Muscle of leg (tissue), 11 donors: ENCODE measurements around the gene TMIGD3. TPM values are rescaled to one million over a fixed set of nuclear protein-coding genes. Genes with fewer than 3 reads are reported as not detected.

ENCODE experiments used
- DNase-seq: peaks from one replicate; pipeline ENCODE4 v3.0.0; 2013
- H3K27ac ChIP-seq: one replicate; pipeline ENCODE4 v1.5.1; 2013; ENCODE audit warnings: mild to moderate bottlenecking, low read length, control low read depth
- H3K27me3 ChIP-seq: one replicate; pipeline ENCODE4 v1.6.1; 2013; ENCODE audit warnings: low read length; ENCODE audit not compliant: control insufficient read depth, insufficient read depth
- H3K36me3 ChIP-seq: one replicate; pipeline ENCODE4 v1.6.1; 2013; ENCODE audit warnings: low read length; ENCODE audit not compliant: control insufficient read depth, insufficient read depth
- H3K4me1 ChIP-seq: one replicate; pipeline ENCODE4 v1.6.1; 2013; ENCODE audit warnings: low read length; ENCODE audit not compliant: control insufficient read depth, insufficient read depth
- H3K4me3 ChIP-seq: one replicate; pipeline ENCODE4 v1.5.1; 2013; ENCODE audit warnings: low read length, control low read depth
- H3K9me3 ChIP-seq: replicated peaks from 2 replicates; pipeline ENCODE4 v1.6.1; 2013; ENCODE audit warnings: low read depth, low read length; ENCODE audit not compliant: control insufficient read depth
- WGBS: methylation state at CpG from one replicate; pipeline ENCODE4 v1.1.5; 2013; ENCODE audit warnings: missing lambda C conversion rate; ENCODE audit not compliant: insufficient coverage; 5-methylcytosine and 5-hydroxymethylcytosine counted together
- polyA plus RNA-seq, 8 donors: library from polyadenylated mRNA; unstranded; fragments of 120-200 nt; gene quantifications; one replicate each; pipeline versions ENCODE4 v1.2.1 to v1.2.3, GENCODE V29; 2013; ENCODE audit warnings: inconsistent platforms in 1 of 8, low replicate concordance in 1 of 8; ENCODE audit not compliant: insufficient read length in 8 of 8, insufficient read depth in 1 of 8
- total RNA-seq: library from RNA; stranded (reverse); fragments of 120-200 nt; gene quantifications from one replicate; pipeline ENCODE4 v1.2.4, GENCODE V29; 2013

The TMIGD3 gene
- total and polyA plus RNA-seq, 9 donors, result 0.22 to 1.1 (median 0.66) TPM

DNA sequence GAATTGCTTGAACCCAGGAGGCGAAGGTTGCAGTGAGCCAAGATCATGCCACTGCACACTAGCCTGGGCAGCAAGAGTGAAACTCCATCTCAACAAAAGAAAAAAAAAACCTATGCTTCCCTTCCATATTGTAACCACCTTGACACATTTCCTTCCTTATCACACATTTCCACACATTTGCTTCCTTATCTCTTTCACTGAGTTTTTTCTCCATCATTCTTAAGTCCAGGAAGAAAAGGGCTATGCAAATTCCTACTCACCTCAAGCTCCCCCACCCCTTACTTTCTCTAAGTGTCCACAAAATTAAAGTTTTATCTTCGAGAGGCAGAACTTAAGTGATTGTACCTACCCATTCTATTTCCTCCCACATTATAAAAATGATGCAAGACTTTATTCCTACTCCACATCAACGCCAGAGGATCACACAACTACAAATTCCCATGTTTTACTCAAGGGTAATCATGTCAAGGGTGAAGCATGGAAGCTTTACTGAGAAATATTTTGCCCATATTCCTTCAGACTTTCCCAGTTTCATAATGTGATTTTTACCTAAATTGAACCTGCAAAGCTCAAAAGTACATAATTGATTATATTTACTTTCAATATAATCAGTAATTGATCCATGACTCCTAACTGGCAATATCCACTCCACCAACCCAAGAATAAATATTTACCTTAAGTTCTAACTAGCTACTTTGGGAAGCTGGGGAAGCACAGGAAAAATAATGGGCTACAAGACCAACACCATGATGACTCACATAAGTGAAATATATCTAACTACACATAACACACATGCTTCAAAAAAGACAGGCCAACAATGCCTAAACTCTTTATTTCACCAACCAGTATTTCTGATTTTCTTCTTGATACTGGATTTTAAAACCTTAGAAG, 63.7 kb downstream of the TMIGD3 start:
- Histone ChIP-seq H3K4me3 (no peak overlapping the region), H3K9me3 (no peaks in the 10 kb centered on the region), H3K4me1 (no peaks in the 10 kb centered on the region), H3K27me3 (no peaks in the 10 kb centered on the region), H3K27ac (no peak overlapping the region), H3K36me3 (peaks cover 53% of the 10 kb centered on the region)
- 70% methylated on average over 2 of the region's 3 CpGs for WGBS
- no peak for DNase-seq

DNA sequence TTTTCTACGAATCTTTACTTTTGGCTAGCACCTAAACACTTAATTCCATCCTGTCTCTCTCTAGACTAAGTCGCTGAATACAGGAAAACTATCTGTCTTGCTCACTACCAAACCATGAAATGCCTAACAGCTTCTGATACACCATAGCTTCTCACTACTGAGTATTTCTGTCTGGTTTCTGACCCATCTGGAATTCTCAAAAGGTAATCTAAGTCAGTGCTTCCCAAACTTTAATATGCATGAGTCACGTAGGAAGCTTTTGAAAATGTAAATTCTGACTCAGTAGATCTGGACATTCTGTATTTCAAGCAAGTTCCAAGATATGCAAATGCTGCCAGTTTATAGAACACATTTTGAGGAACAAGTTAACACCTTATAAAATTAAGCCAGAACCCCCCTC, 66.7 kb downstream of the TMIGD3 start:
- H3K27ac ChIP-seq, result no peak overlapping the region
- H3K4me1 ChIP-seq, result no peaks in the 10 kb centered on the region
- 80% methylated on average over 1 of the region's 3 CpGs for WGBS
- H3K36me3 ChIP-seq, result peaks cover 24% of the 10 kb centered on the region
- H3K27me3 ChIP-seq, result no peaks in the 10 kb centered on the region
- no peak for DNase-seq
- H3K4me3 ChIP-seq, result no peak overlapping the region
- H3K9me3 ChIP-seq, result no peaks in the 10 kb centered on the region

Other genes starting within 250 kb of the TMIGD3 start
- not detected for gene CHIA, start 212.8 kb downstream of the TMIGD3 start, total RNA-seq
- gene CHIA, start 212.8 kb downstream of the TMIGD3 start, polyA plus RNA-seq, result not detected
- 1.5 TPM for gene OVGP1, start 75.9 kb downstream of the TMIGD3 start, total RNA-seq
- gene OVGP1, start 75.9 kb downstream of the TMIGD3 start, polyA plus RNA-seq, result 1 to 10 TPM in 5 of 8 donors, under 1 TPM in 3; 0.79 to 1.8 (median 1.2) TPM
- gene WDR77, start 54.4 kb downstream of the TMIGD3 start, total RNA-seq, result 27.5 TPM
- gene WDR77, start 54.4 kb downstream of the TMIGD3 start, polyA plus RNA-seq, result 10 to 100 TPM; 34.4 to 42.9 (median 37.2) TPM
- gene ATP5PB, start 54.2 kb downstream of the TMIGD3 start, total RNA-seq, result 368 TPM
- gene ATP5PB, start 54.2 kb downstream of the TMIGD3 start, polyA plus RNA-seq, result 100 to 1,000 TPM; 274 to 318 (median 288) TPM
- gene C1orf162, start 29.6 kb downstream of the TMIGD3 start, total RNA-seq, result 2.2 TPM
- gene C1orf162, start 29.6 kb downstream of the TMIGD3 start, polyA plus RNA-seq, result 1 to 10 TPM; 2.6 to 5.5 (median 3.7) TPM
- gene ADORA3, start within 50 bp of the TMIGD3 start, total RNA-seq, result 0.58 TPM
- gene ADORA3, start within 50 bp of the TMIGD3 start, polyA plus RNA-seq, result 1 to 10 TPM in 2 of 8 donors, under 1 TPM in 6; 0.28 to 2.4 (median 0.66) TPM
- gene RAP1A, start 116.2 kb upstream of the TMIGD3 start, total RNA-seq, result 19.6 TPM
- gene RAP1A, start 116.2 kb upstream of the TMIGD3 start, polyA plus RNA-seq, result 10 to 100 TPM; 41.0 to 59.3 (median 51.2) TPM
- 37.7 TPM for gene INKA2, start 235.8 kb upstream of the TMIGD3 start, total RNA-seq
- gene INKA2, start 235.8 kb upstream of the TMIGD3 start, polyA plus RNA-seq, result 10 to 100 TPM; 27.3 to 61.9 (median 44.6) TPM